Neural progenitor cell (in vitro differentiated cells): ENCODE data around the gene CCDC141.

Experiments
- EZH2 ChIP-seq: fragments of 200-600 bp; sonication (generic); IDR thresholded peaks from 2 replicates; pipeline ENCODE4 v1.6.1; 2017; ENCODE audit warnings: antibody characterized with exemption, mild to moderate bottlenecking, moderate library complexity
- TF ChIP-seq, protein P1 (sequence below): fragments of 200-600 bp; sonication (generic); IDR thresholded peaks from 2 replicates; pipeline ENCODE4 v1.5.1; 2017; ENCODE audit warnings: antibody characterized with exemption, mild to moderate bottlenecking

DNA sequence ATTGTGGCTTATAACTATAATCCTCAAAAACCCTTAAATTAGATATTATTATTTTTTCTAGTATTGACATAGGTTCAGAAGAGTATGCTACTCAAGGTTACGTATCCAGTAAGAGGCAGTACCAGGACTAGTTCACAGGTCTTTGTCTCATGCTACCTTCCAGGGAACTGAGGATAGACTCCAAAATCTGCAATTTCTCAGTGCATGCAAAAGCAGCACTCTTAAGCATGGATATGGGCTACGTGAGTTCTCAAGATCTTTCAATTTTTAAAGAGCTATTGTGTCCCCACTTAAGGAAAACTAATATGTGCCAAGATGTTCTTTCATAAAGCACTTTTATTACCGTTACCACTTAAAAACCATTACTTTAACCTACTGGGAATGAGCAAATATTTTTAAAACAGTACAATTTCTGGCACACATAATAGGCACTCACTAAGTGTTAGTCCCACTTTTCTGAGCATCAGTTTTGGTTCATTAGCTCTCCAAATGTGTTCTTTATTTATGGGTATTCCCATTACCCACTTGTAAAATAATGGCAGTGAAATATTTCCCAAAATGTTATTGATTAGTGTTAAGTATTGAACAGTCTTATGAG, 128.9 kb downstream of the CCDC141 start:
- no peak for TF ChIP-seq EZH2
- TF ChIP-seq, protein P1, sequence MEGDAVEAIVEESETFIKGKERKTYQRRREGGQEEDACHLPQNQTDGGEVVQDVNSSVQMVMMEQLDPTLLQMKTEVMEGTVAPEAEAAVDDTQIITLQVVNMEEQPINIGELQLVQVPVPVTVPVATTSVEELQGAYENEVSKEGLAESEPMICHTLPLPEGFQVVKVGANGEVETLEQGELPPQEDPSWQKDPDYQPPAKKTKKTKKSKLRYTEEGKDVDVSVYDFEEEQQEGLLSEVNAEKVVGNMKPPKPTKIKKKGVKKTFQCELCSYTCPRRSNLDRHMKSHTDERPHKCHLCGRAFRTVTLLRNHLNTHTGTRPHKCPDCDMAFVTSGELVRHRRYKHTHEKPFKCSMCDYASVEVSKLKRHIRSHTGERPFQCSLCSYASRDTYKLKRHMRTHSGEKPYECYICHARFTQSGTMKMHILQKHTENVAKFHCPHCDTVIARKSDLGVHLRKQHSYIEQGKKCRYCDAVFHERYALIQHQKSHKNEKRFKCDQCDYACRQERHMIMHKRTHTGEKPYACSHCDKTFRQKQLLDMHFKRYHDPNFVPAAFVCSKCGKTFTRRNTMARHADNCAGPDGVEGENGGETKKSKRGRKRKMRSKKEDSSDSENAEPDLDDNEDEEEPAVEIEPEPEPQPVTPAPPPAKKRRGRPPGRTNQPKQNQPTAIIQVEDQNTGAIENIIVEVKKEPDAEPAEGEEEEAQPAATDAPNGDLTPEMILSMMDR = no peak
